ENCODE results near the gene UPB1. TPM values are rescaled to one million over a fixed set of nuclear protein-coding genes. Genes with fewer than 3 reads are reported as not detected.
A peak's percentile ranks its signal among the peaks of the same experiment; 100 is the strongest.

The UPB1 gene
- total and polyA plus RNA-seq, 7 donors: 0.28 to 0.83 (median 0.36) TPM; not detected in 4

DNA sequence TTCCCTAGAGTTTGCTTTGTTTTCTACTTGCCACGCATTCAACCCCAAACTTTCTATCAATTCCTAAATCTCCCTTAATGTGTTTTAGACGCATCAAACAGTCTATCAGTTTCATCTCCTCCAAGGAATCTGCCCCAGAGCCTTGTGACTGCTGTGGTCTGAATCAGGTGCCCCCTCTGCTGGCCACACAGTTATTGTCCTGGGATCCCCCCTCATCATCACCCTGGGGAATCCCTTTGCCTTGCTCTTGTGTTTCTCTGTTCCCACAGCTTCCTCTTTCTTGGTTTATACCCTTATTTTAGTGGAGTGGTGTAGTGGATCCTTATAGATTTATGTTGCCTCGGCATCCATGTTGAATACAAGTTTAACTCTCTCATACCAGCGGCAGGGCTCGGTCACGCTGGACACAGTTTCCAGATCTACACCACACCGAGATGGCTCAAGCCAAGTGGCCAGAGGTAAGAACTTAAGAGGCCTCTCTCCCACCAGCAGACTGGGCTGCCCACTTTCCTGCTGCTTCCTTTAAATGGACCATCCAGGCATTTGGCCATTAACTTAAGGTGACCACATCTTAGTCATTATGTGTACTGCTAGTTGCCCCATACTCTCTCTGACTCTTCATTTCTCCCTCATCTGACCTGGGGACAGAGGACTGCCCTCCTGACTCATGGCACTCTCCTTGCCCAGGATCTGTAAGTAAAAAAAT lies 8.2 kb downstream of the UPB1 start:
- intact Hi-C loops (cut with DNase I): loop anchor here (2.0 kb wide), 1 partner anchor 80 kb away; no protein-coding TSS in a partner anchor
- 76 to 82% methylated on average over 7 of the region's 7 CpGs for WGBS, 2 donors
- DNase-seq: no peak

DNA sequence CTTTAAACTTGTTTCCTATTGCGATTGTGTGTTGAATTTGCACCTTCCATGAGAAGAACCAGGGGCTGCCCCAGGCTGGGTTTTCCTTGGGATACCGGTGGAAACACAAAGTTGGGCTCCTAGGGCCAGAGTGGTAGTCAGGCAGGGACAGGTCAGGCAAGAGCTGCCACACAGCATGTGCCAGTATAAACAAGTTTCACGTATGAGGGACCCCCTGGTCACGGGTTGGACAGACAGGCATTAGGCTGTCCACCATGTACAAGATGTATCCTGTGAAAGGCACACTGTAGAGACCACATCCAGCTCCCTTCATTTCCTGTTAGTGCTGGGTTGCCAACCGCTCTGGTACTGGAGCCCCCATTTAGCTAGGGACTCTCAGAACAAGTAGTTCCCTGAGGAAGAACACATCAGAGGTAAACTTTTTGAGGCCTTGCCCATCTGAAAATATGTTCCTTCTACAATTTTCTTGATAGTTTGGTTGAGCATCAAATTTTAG lies 8.8 kb downstream of the UPB1 start:
- no peaks in the 10 kb centered on the region for H3K36me3 ChIP-seq
- no peak overlapping the region for H3K27ac ChIP-seq
- no peak overlapping the region for H3K4me3 ChIP-seq
- no peaks in the 10 kb centered on the region for H3K4me1 ChIP-seq
- TF ChIP-seq, protein P1, sequence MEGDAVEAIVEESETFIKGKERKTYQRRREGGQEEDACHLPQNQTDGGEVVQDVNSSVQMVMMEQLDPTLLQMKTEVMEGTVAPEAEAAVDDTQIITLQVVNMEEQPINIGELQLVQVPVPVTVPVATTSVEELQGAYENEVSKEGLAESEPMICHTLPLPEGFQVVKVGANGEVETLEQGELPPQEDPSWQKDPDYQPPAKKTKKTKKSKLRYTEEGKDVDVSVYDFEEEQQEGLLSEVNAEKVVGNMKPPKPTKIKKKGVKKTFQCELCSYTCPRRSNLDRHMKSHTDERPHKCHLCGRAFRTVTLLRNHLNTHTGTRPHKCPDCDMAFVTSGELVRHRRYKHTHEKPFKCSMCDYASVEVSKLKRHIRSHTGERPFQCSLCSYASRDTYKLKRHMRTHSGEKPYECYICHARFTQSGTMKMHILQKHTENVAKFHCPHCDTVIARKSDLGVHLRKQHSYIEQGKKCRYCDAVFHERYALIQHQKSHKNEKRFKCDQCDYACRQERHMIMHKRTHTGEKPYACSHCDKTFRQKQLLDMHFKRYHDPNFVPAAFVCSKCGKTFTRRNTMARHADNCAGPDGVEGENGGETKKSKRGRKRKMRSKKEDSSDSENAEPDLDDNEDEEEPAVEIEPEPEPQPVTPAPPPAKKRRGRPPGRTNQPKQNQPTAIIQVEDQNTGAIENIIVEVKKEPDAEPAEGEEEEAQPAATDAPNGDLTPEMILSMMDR (IDR thresholded peaks at IDR 0.05): no peak
- TF ChIP-seq EP300 (IDR thresholded peaks at IDR 0.05) (no peak), POLR2A (IDR thresholded peaks at IDR 0.05) (no peak), POLR2AphosphoS5 (IDR thresholded peaks at IDR 0.05) (no peak)
- no peaks in the 10 kb centered on the region for H3K9me3 ChIP-seq
- WGBS, 2 donors: 83 to 94% methylated on average over 5 of the region's 5 CpGs
- no peaks in the 10 kb centered on the region for H3K27me3 ChIP-seq
- DNase-seq: no peak
- intact Hi-C loops (cut with DNase I): loop anchor here (2.0 kb wide), 1 partner anchor 81 kb away; no protein-coding TSS in a partner anchor

More for the DNA sequence above, 8.2 kb downstream of the UPB1 start:
- H3K27ac ChIP-seq: no peak overlapping the region
- H3K4me3 ChIP-seq: no peak overlapping the region
- TF ChIP-seq POLR2A (IDR thresholded peaks at IDR 0.05): no peak
- TF ChIP-seq EP300 (IDR thresholded peaks at IDR 0.05): no peak
- TF ChIP-seq, protein P1 (IDR thresholded peaks at IDR 0.05): peak; percentile 16 to 55 (median 44)
- no peaks in the 10 kb centered on the region for H3K9me3 ChIP-seq
- H3K4me1 ChIP-seq: no peaks in the 10 kb centered on the region
- no peaks in the 10 kb centered on the region for H3K27me3 ChIP-seq
- no peaks in the 10 kb centered on the region for H3K36me3 ChIP-seq

DNA sequence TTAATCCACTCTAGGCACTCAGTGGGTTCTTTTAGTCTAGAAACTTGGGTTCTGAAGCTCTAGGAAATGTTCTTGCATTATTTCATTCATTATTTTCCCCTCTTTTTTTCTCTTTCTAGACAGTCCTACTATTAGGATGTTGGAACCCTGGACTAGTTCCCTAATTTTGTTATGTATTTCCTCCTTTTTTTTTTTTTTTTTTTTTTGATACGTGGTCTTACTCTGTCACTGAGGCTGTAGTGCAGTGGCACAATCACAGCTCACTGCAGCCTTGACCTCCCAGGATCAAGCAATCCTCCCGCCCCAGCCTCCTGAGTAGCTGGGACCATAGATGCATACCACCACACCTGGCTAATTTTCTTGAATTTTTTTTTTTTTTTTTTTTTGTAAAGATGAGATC lies 9.4 kb downstream of the UPB1 start:
- no peaks in the 10 kb centered on the region for H3K9me3 ChIP-seq
- no peak overlapping the region for H3K4me3 ChIP-seq
- no peak for DNase-seq
- H3K27me3 ChIP-seq: no peaks in the 10 kb centered on the region
- H3K36me3 ChIP-seq: no peaks in the 10 kb centered on the region
- no peaks in the 10 kb centered on the region for H3K4me1 ChIP-seq
- H3K27ac ChIP-seq: no peak overlapping the region
- TF ChIP-seq EP300 (IDR thresholded peaks at IDR 0.05): no peak
- TF ChIP-seq POLR2AphosphoS5 (IDR thresholded peaks at IDR 0.05): no peak
- TF ChIP-seq, protein P1 (IDR thresholded peaks at IDR 0.05): no peak
- TF ChIP-seq POLR2A (IDR thresholded peaks at IDR 0.05): no peak
- intact Hi-C loops (cut with DNase I): no loop called here
- WGBS, 2 donors: 93 to 96% methylated on average over 2 of the region's 2 CpGs

DNA sequence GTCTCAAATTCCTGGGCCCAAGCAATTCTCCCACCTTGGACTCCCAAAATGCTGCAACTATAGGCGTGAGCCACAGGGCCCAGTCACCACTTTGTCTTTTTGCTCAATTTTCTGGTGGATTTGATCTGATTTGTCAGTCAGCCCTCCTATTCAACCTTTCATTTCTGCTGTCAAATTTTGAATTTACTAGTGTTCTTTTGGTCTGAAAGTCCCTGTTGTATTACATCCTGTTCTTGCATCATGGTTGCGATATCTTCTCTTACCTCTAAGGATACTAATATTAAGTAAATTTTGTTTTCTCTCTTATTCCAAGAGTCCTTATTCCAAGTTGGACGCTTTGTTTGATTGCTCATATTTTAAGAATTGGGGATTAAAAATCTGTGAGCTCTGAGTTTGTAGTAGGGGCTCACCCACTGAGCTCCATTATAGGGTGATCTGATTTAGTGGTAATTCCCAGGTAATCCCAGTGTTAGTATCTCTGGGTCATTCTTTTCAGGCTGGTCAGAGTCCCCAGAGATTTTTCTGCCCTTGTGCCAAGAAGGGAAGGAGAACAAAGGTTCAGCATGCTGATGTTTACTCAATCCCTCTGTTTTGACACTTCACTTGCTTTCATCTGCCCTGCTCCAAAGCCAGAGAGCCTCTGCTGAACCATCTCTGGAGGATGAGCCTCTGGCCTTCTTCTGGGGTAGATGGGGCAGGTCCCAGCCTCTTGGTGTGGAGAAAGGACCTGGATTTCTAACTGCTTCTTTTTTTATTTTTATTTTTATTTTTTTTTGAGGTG lies 10.0 kb downstream of the UPB1 start:
- Histone ChIP-seq H3K27me3 (no peaks in the 10 kb centered on the region), H3K4me1 (no peaks in the 10 kb centered on the region), H3K27ac (no peak overlapping the region), H3K4me3 (no peak overlapping the region), H3K9me3 (no peaks in the 10 kb centered on the region), H3K36me3 (no peaks in the 10 kb centered on the region)
- no peak for DNase-seq
- no peak for TF ChIP-seq POLR2A (IDR thresholded peaks at IDR 0.05)
- TF ChIP-seq EP300 (IDR thresholded peaks at IDR 0.05): no peak
- no peak for TF ChIP-seq POLR2AphosphoS5 (IDR thresholded peaks at IDR 0.05)
- TF ChIP-seq, protein P1 (IDR thresholded peaks at IDR 0.05): no peak
- 93% methylated on average over 3 of the region's 3 CpGs for WGBS, 2 donors
- intact Hi-C loops (cut with DNase I): no loop called here

Data from sigmoid colon (tissue), 7 donors.